ENCODE data around the gene CSNK1G2.

Gene CSNK1G2

GRCh38 chr19:2018752-2019151, 77.8 kb downstream of the CSNK1G2 start:
- Histone ChIP-seq H3K27ac (no peak overlapping the region), H3K4me3 (no peak overlapping the region)
- DNase-seq (ENCODE audit: low spot score), result no peak
- TF ChIP-seq, protein P1, sequence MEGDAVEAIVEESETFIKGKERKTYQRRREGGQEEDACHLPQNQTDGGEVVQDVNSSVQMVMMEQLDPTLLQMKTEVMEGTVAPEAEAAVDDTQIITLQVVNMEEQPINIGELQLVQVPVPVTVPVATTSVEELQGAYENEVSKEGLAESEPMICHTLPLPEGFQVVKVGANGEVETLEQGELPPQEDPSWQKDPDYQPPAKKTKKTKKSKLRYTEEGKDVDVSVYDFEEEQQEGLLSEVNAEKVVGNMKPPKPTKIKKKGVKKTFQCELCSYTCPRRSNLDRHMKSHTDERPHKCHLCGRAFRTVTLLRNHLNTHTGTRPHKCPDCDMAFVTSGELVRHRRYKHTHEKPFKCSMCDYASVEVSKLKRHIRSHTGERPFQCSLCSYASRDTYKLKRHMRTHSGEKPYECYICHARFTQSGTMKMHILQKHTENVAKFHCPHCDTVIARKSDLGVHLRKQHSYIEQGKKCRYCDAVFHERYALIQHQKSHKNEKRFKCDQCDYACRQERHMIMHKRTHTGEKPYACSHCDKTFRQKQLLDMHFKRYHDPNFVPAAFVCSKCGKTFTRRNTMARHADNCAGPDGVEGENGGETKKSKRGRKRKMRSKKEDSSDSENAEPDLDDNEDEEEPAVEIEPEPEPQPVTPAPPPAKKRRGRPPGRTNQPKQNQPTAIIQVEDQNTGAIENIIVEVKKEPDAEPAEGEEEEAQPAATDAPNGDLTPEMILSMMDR (IDR thresholded peaks at IDR 0.05), result no peak

DNA sequence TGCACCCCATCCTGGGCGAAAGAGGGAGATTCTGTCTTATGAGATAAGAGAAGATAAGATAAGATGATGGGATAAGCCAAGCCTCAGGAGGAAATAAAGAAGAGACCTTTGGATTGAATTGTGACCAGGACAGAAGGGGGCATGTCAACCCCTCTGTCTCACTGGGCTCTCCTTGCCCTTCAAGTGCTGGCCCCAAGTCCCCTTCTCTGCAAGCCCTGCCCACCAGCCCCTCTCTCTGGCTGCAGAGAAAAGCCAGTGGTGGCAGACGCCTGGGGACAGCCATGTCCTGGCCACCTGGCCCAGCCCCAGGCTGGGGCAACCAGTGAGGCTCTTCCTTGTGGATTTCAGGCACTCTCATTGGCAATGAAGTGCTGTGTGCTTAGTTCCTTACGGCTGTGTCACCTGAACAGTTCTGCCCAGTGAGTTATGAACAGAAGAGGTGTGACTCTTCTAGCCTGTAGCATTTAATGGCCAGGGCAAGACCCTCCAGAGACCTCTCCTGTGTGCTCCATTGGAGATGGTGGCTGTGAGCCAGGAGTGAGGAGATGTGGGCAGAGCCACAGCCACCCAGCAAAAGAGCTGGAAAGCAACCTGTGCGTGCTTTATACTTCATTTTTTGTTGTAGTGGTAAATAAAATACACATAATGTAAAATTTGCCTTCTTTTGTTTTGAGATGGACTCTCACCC, 80.6 kb downstream of the CSNK1G2 start:
- H3K27ac ChIP-seq, result no peak overlapping the region
- H3K4me3 ChIP-seq, result no peak overlapping the region
- TF ChIP-seq, protein P1 (IDR thresholded peaks at IDR 0.05), result no peak
- no peak for DNase-seq (ENCODE audit: low spot score)

DNA sequence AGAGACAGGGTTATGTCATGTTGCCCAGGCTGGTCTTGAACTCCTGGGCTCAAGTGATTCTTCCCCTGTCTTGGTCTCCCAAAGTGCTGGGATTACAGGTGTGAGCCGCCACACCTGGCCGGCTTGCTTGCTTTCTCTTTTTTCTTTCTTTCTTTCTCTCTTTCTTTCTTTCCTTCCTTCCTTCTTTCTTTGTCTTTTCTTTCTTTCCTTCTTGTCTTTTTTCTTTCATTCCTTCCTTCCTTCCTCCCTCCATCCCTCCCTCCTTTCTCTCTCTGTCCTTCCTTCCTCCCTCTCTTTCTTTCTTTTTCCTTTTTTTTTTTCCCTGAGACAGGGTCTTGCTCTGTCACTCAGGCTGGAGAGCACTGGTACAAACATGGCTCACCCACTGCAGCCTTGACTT, 81.3 kb downstream of the CSNK1G2 start:
- Histone ChIP-seq H3K27ac (no peak overlapping the region), H3K4me3 (no peak overlapping the region)
- TF ChIP-seq, protein P1 (IDR thresholded peaks at IDR 0.05), result no peak
- no peak for DNase-seq (ENCODE audit: low spot score)

DNA sequence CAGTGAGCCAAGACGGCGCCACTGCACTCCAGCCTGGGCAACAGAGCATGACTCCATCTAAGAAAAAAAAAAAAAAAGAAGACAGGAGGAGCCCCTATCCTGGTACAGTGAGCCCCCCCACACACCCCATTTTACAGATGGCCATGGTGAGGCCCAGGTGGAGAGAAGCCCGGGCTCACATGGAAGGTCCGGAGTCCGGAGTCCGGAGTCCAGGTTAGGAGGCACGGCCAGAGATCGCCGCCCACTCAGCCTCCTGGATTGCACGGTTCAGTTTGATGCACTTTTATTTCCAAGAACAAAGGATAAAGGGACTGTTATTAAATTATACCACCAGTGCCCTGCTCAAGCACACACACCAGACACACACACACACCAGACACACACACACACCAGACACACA, 85.8 kb downstream of the CSNK1G2 start:
- Histone ChIP-seq H3K4me3 (no peak overlapping the region), H3K27ac (peak overlapping the region in 1 of 2 donors; percentile 68)
- TF ChIP-seq, protein P1 (IDR thresholded peaks at IDR 0.05), result no peak
- DNase-seq (ENCODE audit: low spot score), result no peak

DNA sequence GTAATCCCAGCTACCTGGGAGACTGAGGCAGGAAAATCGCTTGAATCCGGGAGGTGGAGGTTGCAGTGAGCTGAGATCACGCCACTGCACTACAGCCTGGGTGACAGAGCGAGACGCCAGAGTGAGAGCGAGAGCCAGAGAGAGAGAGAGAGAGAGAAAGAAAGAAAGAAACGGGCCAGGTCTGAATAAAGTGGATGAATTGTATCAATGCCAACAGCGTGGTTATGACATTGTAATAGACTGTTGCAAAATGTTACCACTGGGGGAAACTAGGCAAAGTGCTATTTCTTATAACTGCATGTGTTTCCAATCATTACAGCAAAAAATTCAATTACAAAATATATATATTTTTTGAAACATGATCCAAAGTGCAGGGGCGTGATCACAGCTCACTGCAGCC, 86.4 kb downstream of the CSNK1G2 start:
- TF ChIP-seq, protein P1 (IDR thresholded peaks at IDR 0.05), result no peak
- no peak for DNase-seq (ENCODE audit: low spot score)
- Histone ChIP-seq H3K4me3 (no peak overlapping the region), H3K27ac (peak overlapping the region in 1 of 2 donors; percentile 68)

All from coronary artery (tissue), 2 donors.